Testis (tissue), 3 donors: Measurements from ENCODE around the gene JMJD7. TPM values are rescaled to one million over a fixed set of nuclear protein-coding genes. Genes with fewer than 3 reads are reported as not detected.

Experiments used
- DNase-seq: peaks from one replicate; pipeline ENCODE4 v3.0.0-alpha.2; 2019
- H3K27ac ChIP-seq, 2 donors: fragments of 200-600 bp; sonication (generic); one replicate each; pipeline ENCODE4 v1.5.1; 2019
- H3K27me3 ChIP-seq: fragments of 200-600 bp; sonication (generic); one replicate; pipeline ENCODE4 v1.5.1; 2019
- H3K36me3 ChIP-seq: fragments of 200-600 bp; sonication (generic); one replicate; pipeline ENCODE4 v1.5.1; 2017; ENCODE audit warnings: low read depth; ENCODE audit errors: missing control alignments
- H3K4me1 ChIP-seq: fragments of 200-600 bp; sonication (generic); one replicate; pipeline ENCODE4 v1.5.1; 2019
- H3K4me3 ChIP-seq, 2 donors: fragments of 200-600 bp; sonication (generic); one replicate each; pipeline ENCODE4 v1.5.1; 2017 to 2019
- H3K9me3 ChIP-seq: fragments of 200-600 bp; sonication (generic); one replicate; pipeline ENCODE4 v1.5.1; 2017
- POLR2A ChIP-seq: fragments of 450-650 bp; IDR thresholded peaks from one replicate; pipeline ENCODE4 v1.6.1; 2017; ENCODE audit warnings: antibody characterized with exemption, mild to moderate bottlenecking, moderate library complexity
- WGBS, 2 donors: methylation state at CpG; one replicate each; pipeline ENCODE4 v1.1.5; 2018; 5-methylcytosine and 5-hydroxymethylcytosine counted together
- intact Hi-C: fragments of 100-400 bp; cut with DNase I; formaldehyde crosslinking; loops from one replicate; pipeline ENCODE4 v1.15.1; 2023; ENCODE audit warnings: low total_unique reads
- polyA plus RNA-seq: library from polyadenylated mRNA; stranded (reverse); fragments of 350-450 nt; fragmentation: Illumina TruSeq; extraction: RNeasy Lipid Tissue Mini Kit (QIAGEN cat#74804); gene quantifications from one replicate; pipeline ENCODE4 v1.2.3, GENCODE V29; 2014; ENCODE audit warnings: low read depth, low replicate concordance; ENCODE audit not compliant: insufficient read depth
- total RNA-seq, 2 donors: library from RNA; depleted of rRNA; stranded (reverse); fragments of >200 nt; gene quantifications; one replicate each; pipeline ENCODE4 v1.2.3, GENCODE V29; 2016
- TF ChIP-seq, protein P1 (sequence below), 3 experiments: fragments of 450-650 bp in 2 of 3; fragments of 200-600 bp in 1 of 3; sonication (generic) in 1 of 3; IDR thresholded peaks; one replicate each; pipeline ENCODE4 v1.5.1; 2016 to 2019; ENCODE audit warnings: antibody characterized with exemption in 3 of 3, mild to moderate bottlenecking in 2 of 3, moderate library complexity in 1 of 3

The JMJD7 gene
- total and polyA plus RNA-seq, 3 donors from 2014 or later: 10.5 to 21.6 (median 18.6) TPM

DNA sequence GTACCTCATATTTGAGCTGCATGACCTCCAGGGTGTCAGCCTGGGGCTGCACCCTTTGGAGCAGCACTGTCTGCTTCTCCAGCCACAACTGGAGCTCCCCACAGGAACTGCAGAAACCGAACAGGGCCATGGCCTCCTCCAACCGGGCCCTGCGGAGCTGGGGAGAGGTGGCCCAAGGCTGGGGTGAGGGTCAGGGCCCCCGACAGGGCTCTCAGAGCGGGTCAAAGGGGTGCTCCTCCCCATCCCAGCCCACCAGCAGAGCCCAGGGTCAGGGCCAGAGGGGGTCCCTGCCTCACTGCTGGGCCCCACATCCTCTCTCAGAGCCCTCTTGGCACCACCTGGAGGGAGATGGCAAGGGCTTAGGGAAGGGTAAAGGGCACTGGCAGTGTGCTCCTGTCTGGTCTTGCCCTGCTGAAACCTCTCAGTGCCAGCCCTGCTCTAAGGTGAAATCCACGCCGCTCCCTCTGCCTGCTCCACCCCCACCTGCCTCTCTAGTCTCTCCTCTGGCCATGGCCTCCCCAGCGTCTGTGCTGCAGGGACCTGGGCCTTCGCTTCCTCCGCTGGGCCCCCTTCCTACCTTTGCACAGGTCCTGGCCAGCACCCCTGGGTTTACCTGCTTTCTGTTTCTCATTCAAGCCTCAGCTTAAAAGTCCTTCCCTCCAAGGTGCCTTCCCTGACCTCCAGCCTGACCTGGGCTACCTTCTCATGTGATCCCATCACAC lies 52.4 kb downstream of the JMJD7 start:
- no peak overlapping the region for H3K4me3 ChIP-seq
- WGBS, 2 donors: 93 to 97% methylated on average over 6 to 10 of the region's 10 CpGs

DNA sequence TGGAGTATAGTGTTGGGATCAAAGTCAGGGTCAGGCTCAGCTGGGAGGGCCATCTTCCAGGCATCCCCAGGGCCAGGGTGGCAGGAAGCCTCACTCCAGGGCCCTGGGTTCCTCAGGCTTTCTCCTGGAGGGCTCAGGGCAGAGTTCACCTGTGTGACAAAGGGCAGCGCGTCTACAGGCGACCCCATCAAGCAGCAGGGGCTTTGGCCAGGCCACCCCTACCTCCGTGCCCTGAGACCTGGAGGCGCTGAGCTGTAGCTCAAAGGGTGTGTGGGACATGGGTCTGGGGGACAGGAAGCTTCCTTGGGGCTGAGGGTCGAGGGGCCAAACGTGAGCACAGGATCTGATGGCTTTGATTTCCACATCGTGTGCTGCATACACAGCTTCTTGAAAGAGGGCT lies 53.2 kb downstream of the JMJD7 start:
- H3K27me3 ChIP-seq: no peaks in the 10 kb centered on the region
- no peak for DNase-seq
- peaks cover 16% of the 10 kb centered on the region for H3K4me1 ChIP-seq
- intact Hi-C loops: no loop called here
- H3K4me3 ChIP-seq: no peak overlapping the region
- no peaks in the 10 kb centered on the region for H3K36me3 ChIP-seq
- no peaks in the 10 kb centered on the region for H3K9me3 ChIP-seq
- TF ChIP-seq POLR2A: no peak
- TF ChIP-seq, protein P1, sequence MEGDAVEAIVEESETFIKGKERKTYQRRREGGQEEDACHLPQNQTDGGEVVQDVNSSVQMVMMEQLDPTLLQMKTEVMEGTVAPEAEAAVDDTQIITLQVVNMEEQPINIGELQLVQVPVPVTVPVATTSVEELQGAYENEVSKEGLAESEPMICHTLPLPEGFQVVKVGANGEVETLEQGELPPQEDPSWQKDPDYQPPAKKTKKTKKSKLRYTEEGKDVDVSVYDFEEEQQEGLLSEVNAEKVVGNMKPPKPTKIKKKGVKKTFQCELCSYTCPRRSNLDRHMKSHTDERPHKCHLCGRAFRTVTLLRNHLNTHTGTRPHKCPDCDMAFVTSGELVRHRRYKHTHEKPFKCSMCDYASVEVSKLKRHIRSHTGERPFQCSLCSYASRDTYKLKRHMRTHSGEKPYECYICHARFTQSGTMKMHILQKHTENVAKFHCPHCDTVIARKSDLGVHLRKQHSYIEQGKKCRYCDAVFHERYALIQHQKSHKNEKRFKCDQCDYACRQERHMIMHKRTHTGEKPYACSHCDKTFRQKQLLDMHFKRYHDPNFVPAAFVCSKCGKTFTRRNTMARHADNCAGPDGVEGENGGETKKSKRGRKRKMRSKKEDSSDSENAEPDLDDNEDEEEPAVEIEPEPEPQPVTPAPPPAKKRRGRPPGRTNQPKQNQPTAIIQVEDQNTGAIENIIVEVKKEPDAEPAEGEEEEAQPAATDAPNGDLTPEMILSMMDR (IDR thresholded peaks at IDR 0.05): no peak
- 85 to 86% methylated on average over 4 to 8 of the region's 8 CpGs for WGBS, 2 donors
- H3K27ac ChIP-seq: no peak overlapping the region

More for the DNA sequence above, 52.4 kb downstream of the JMJD7 start:
- Histone ChIP-seq H3K36me3 (no peaks in the 10 kb centered on the region), H3K27ac (no peak overlapping the region), H3K4me1 (peaks cover 16% of the 10 kb centered on the region), H3K9me3 (no peaks in the 10 kb centered on the region), H3K27me3 (no peaks in the 10 kb centered on the region)
- no peak for DNase-seq
- no peak for TF ChIP-seq POLR2A
- TF ChIP-seq, protein P1 (IDR thresholded peaks at IDR 0.05): no peak
- intact Hi-C loops: no loop called here

DNA sequence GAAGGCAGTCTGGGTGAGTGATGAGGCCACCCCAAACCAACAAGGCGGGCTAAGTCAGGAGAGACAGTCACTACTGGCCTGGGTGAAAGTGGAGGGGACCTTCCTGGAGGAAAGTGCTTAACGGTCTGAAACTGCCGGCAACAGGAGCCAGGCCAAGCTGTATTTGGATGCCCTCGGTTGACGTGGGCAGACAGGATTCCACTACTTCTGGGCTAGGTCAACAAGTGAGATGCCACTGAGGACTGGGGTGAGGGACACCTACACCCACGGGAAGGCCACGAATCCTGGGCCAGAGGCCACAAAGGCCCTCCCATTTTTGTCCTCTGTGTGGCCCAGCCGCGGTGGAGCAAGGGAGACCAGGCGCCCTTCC lies 53.6 kb downstream of the JMJD7 start:
- H3K4me1 ChIP-seq: peaks cover 16% of the 10 kb centered on the region
- no peak for DNase-seq
- H3K36me3 ChIP-seq: no peaks in the 10 kb centered on the region
- WGBS, 2 donors: 36 to 59% methylated on average over 4 to 10 of the region's 10 CpGs
- no peaks in the 10 kb centered on the region for H3K9me3 ChIP-seq
- TF ChIP-seq, protein P1 (IDR thresholded peaks at IDR 0.05): no peak
- no peak for TF ChIP-seq POLR2A
- no peak overlapping the region for H3K27ac ChIP-seq
- no peak overlapping the region for H3K4me3 ChIP-seq
- intact Hi-C loops: no loop called here
- no peaks in the 10 kb centered on the region for H3K27me3 ChIP-seq

DNA sequence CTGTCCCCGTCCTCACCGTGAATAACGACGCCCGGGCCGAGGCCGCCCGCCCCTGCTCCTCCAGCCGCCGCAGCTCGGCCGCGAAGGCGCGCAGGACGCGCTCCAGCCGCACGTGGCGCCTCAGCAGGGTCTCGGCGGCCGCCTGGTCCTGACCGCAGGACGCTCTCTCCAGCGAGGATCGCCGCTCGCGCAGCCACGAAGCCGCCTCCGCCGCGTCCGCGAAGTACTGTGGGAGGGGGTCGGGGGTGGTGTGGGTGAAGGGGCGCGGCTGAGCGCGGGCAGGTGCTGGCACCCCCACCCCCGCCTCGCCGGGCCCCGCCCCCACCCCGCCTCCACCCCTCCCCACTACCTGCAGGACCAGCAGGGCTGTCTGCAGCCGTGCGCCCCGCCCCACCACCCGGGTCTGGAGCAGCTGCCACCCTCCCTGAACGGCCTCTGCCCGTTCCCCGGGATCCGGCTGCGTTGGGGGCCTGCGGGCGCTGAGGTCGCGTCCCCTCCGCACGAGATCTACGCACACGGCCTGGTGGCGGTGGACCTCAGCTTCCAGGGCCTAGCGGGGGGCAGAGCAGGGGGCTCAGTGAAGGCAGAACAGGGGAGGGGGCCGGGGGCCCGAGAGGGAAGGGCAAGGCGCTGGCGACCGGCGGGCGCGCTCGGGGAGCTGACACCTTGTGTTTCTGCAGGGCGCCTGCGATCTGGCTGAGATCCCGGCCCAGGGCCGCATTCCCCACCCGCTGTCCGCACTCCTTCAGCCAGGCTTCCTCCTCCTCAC lies 54.2 kb downstream of the JMJD7 start:
- peak; percentile 46 for DNase-seq
- Histone ChIP-seq H3K36me3 (no peaks in the 10 kb centered on the region), H3K27ac (no peak overlapping the region), H3K27me3 (no peaks in the 10 kb centered on the region), H3K4me1 (peaks cover 16% of the 10 kb centered on the region), H3K4me3 (peak overlapping the region in 1 of 2 donors; percentile 50), H3K9me3 (no peaks in the 10 kb centered on the region)
- intact Hi-C loops: no loop called here
- 11 to 29% methylated on average over 35 to 53 of the region's 81 CpGs for WGBS, 2 donors
- TF ChIP-seq POLR2A: no peak
- TF ChIP-seq, protein P1 (IDR thresholded peaks at IDR 0.05): no peak
